ENCODE results near the gene TARBP1.

DNA sequence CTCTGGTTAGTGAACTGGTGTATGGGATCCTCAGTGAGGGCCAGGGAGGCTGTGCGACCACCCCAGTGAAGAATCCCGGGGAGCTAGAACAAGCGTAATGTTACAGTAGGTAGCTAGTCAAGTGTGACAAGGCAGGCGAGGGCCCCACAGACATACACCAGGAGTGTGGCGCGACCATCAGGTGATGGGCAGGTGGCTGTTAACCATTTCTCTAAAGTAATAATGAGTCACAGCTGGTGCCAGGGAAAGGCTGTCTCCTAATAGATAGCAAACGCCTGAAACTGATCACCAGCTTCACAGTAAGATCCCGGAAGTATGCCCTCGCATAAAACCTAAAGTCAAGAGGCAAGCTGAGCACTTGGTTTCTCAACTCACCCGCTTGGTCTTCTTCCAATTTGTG, 40.5 kb upstream of the TARBP1 start:
- TF ChIP-seq, protein P1, sequence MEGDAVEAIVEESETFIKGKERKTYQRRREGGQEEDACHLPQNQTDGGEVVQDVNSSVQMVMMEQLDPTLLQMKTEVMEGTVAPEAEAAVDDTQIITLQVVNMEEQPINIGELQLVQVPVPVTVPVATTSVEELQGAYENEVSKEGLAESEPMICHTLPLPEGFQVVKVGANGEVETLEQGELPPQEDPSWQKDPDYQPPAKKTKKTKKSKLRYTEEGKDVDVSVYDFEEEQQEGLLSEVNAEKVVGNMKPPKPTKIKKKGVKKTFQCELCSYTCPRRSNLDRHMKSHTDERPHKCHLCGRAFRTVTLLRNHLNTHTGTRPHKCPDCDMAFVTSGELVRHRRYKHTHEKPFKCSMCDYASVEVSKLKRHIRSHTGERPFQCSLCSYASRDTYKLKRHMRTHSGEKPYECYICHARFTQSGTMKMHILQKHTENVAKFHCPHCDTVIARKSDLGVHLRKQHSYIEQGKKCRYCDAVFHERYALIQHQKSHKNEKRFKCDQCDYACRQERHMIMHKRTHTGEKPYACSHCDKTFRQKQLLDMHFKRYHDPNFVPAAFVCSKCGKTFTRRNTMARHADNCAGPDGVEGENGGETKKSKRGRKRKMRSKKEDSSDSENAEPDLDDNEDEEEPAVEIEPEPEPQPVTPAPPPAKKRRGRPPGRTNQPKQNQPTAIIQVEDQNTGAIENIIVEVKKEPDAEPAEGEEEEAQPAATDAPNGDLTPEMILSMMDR (IDR thresholded peaks at IDR 0.05): no peak
- no peak for TF ChIP-seq EZH2 (IDR thresholded peaks at IDR 0.05; ENCODE audit: borderline replicate concordance, insufficient read depth, low read depth, low read length, poor library complexity, severe bottlenecking)
